ENCODE data around the gene DLX1.
"Not testable (repeated sequence)": the region's sequence is repeated elsewhere in the genome, so short reads cannot be mapped to it uniquely, and the experiment has no call there.

DLX1 gene

GRCh38 chr2:172085460-172086159 is at the start of gene DLX1:
TSS of gene DLX1 (plus strand) at chr2:172085507. CDS start at chr2:172085678, 171 bp downstream.
- no peak for DNase-seq (ENCODE audit: low read depth in 2 of 2)

GRCh38 chr2:172038121-172038520 is 47.2 kb upstream of the DLX1 start:
- DNase-seq (ENCODE audit: low read depth in 2 of 2), result no peak

GRCh38 chr2:172038604-172039003 is 46.7 kb upstream of the DLX1 start:
- no peak for DNase-seq (ENCODE audit: low read depth in 2 of 2)

GRCh38 chr2:172039011-172039704 is 46.1 kb upstream of the DLX1 start:
- no peak for DNase-seq (ENCODE audit: low read depth in 2 of 2)

GRCh38 chr2:172040311-172040710 is 45.0 kb upstream of the DLX1 start:
- no peak for DNase-seq (ENCODE audit: low read depth in 2 of 2)

GRCh38 chr2:172046080-172046678 is 39.1 kb upstream of the DLX1 start:
- no peak for DNase-seq (ENCODE audit: low read depth in 2 of 2)

- no peak for DNase-seq (ENCODE audit: low read depth in 2 of 2)
Observed at GRCh38 chr2:172046866-172047565, 38.3 kb upstream of the DLX1 start.

- no peak for DNase-seq (ENCODE audit: low read depth in 2 of 2)
Observed at GRCh38 chr2:172047566-172048507, 37.5 kb upstream of the DLX1 start.

GRCh38 chr2:172048508-172049503 is 36.5 kb upstream of the DLX1 start:
- no peak for DNase-seq (ENCODE audit: low read depth in 2 of 2)

GRCh38 chr2:172049567-172050120 is 35.7 kb upstream of the DLX1 start:
- DNase-seq (ENCODE audit: low read depth in 2 of 2), result no peak

GRCh38 chr2:172050479-172051125 is 34.7 kb upstream of the DLX1 start:
- no peak for DNase-seq (ENCODE audit: low read depth in 2 of 2)

- DNase-seq (ENCODE audit: low read depth in 2 of 2), result no peak
Observed at GRCh38 chr2:172052000-172052983, 33.0 kb upstream of the DLX1 start.

GRCh38 chr2:172053486-172053885 is 31.8 kb upstream of the DLX1 start:
- no peak for DNase-seq (ENCODE audit: low read depth in 2 of 2)

GRCh38 chr2:172056293-172056692 is 29.0 kb upstream of the DLX1 start:
- no peak for DNase-seq (ENCODE audit: low read depth in 2 of 2)

GRCh38 chr2:172058660-172059059 is 26.6 kb upstream of the DLX1 start:
- no peak for DNase-seq (ENCODE audit: low read depth in 2 of 2)

GRCh38 chr2:172060118-172060517 is 25.2 kb upstream of the DLX1 start:
- not testable (repeated sequence) for DNase-seq (ENCODE audit: low read depth in 2 of 2)

- DNase-seq (ENCODE audit: low read depth in 2 of 2), result no peak
Observed at GRCh38 chr2:172062402-172063004, 22.8 kb upstream of the DLX1 start.

All from stimulated activated CD8-positive, alpha-beta memory T cell treated with anti-CD3 and anti-CD28 coated beads, Interleukin-7, amount 100 ng/mL, for 4 hours (primary cell).